Testis (tissue), 3 donors: ENCODE results near the gene FHDC1. TPM values are rescaled to one million over a fixed set of nuclear protein-coding genes. Genes with fewer than 3 reads are reported as not detected.

Source experiments
- DNase-seq: peaks from one replicate; pipeline ENCODE4 v3.0.0-alpha.2; 2019
- H3K27ac ChIP-seq, 2 donors: fragments of 200-600 bp; sonication (generic); one replicate each; pipeline ENCODE4 v1.5.1; 2019
- H3K27me3 ChIP-seq: fragments of 200-600 bp; sonication (generic); one replicate; pipeline ENCODE4 v1.5.1; 2019
- H3K36me3 ChIP-seq: fragments of 200-600 bp; sonication (generic); one replicate; pipeline ENCODE4 v1.5.1; 2017; ENCODE audit warnings: low read depth; ENCODE audit errors: missing control alignments
- H3K4me1 ChIP-seq: fragments of 200-600 bp; sonication (generic); one replicate; pipeline ENCODE4 v1.5.1; 2019
- H3K4me3 ChIP-seq, 2 donors: fragments of 200-600 bp; sonication (generic); one replicate each; pipeline ENCODE4 v1.5.1; 2017 to 2019
- H3K9me3 ChIP-seq: fragments of 200-600 bp; sonication (generic); one replicate; pipeline ENCODE4 v1.5.1; 2017
- POLR2A ChIP-seq: fragments of 450-650 bp; IDR thresholded peaks from one replicate; pipeline ENCODE4 v1.6.1; 2017; ENCODE audit warnings: antibody characterized with exemption, mild to moderate bottlenecking, moderate library complexity
- WGBS, 2 donors: methylation state at CpG; one replicate each; pipeline ENCODE4 v1.1.5; 2018; 5-methylcytosine and 5-hydroxymethylcytosine counted together
- intact Hi-C: fragments of 100-400 bp; cut with DNase I; formaldehyde crosslinking; loops from one replicate; pipeline ENCODE4 v1.15.1; 2023; ENCODE audit warnings: low total_unique reads
- polyA plus RNA-seq: library from polyadenylated mRNA; stranded (reverse); fragments of 350-450 nt; fragmentation: Illumina TruSeq; extraction: RNeasy Lipid Tissue Mini Kit (QIAGEN cat#74804); gene quantifications from one replicate; pipeline ENCODE4 v1.2.3, GENCODE V29; 2014; ENCODE audit warnings: low read depth, low replicate concordance; ENCODE audit not compliant: insufficient read depth
- total RNA-seq, 2 donors: library from RNA; depleted of rRNA; stranded (reverse); fragments of >200 nt; gene quantifications; one replicate each; pipeline ENCODE4 v1.2.3, GENCODE V29; 2016
- TF ChIP-seq, protein P1 (sequence below), 3 experiments: fragments of 450-650 bp in 2 of 3; fragments of 200-600 bp in 1 of 3; sonication (generic) in 1 of 3; IDR thresholded peaks; one replicate each; pipeline ENCODE4 v1.5.1; 2016 to 2019; ENCODE audit warnings: antibody characterized with exemption in 3 of 3, mild to moderate bottlenecking in 2 of 3, moderate library complexity in 1 of 3

The FHDC1 gene
- total and polyA plus RNA-seq, 3 donors from 2014 or later, result 2.9 to 4.2 (median 3.8) TPM

DNA sequence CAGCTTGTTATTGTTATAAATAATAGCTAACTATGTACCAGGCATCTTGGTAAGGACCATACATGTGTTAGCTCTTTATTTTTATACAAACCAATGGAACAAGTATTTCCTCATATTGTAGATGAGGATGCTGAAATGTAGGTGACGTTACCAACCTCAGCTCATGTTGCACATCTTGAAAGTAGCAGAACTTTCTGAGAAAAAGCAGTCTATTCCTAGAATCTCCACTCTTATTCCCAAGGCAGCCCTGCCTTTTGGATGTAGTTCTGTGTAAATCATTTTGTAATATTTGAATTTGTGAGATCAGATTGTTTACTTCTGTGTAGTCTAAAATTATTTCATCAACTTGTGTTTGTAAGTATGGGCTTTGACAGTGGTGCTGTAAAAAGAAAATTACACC is 5.3 kb downstream of the FHDC1 start:
- Histone ChIP-seq H3K27me3 (no peaks in the 10 kb centered on the region), H3K4me1 (peaks cover 5% of the 10 kb centered on the region), H3K4me3 (no peak overlapping the region), H3K9me3 (no peaks in the 10 kb centered on the region), H3K36me3 (no peaks in the 10 kb centered on the region), H3K27ac (no peak overlapping the region)
- 80 to 84% methylated on average over 1 of the region's 1 CpG for WGBS, 2 donors
- TF ChIP-seq, protein P1, sequence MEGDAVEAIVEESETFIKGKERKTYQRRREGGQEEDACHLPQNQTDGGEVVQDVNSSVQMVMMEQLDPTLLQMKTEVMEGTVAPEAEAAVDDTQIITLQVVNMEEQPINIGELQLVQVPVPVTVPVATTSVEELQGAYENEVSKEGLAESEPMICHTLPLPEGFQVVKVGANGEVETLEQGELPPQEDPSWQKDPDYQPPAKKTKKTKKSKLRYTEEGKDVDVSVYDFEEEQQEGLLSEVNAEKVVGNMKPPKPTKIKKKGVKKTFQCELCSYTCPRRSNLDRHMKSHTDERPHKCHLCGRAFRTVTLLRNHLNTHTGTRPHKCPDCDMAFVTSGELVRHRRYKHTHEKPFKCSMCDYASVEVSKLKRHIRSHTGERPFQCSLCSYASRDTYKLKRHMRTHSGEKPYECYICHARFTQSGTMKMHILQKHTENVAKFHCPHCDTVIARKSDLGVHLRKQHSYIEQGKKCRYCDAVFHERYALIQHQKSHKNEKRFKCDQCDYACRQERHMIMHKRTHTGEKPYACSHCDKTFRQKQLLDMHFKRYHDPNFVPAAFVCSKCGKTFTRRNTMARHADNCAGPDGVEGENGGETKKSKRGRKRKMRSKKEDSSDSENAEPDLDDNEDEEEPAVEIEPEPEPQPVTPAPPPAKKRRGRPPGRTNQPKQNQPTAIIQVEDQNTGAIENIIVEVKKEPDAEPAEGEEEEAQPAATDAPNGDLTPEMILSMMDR (IDR thresholded peaks at IDR 0.05), result no peak
- no peak for TF ChIP-seq POLR2A
- DNase-seq, result no peak
- intact Hi-C loops, result no loop called here

- Histone ChIP-seq H3K36me3 (no peaks in the 10 kb centered on the region), H3K27me3 (no peaks in the 10 kb centered on the region), H3K27ac (no peak overlapping the region), H3K9me3 (no peaks in the 10 kb centered on the region), H3K4me3 (no peak overlapping the region), H3K4me1 (peaks cover 5% of the 10 kb centered on the region)
- TF ChIP-seq, protein P1 (IDR thresholded peaks at IDR 0.05), result no peak
- no peak for TF ChIP-seq POLR2A
- DNase-seq, result no peak
- intact Hi-C loops, result no loop called here
- WGBS, 2 donors, result 77 to 81% methylated on average over 2 of the region's 2 CpGs
Observed at GRCh38 chr4:152942346-152942745, 6.2 kb downstream of the FHDC1 start.

GRCh38 chr4:152943672-152944071 is 7.5 kb downstream of the FHDC1 start:
- no peak for DNase-seq
- 70 to 73% methylated on average over 6 of the region's 6 CpGs for WGBS, 2 donors
- TF ChIP-seq, protein P1 (IDR thresholded peaks at IDR 0.05), result no peak
- no peak for TF ChIP-seq POLR2A
- Histone ChIP-seq H3K4me3 (no peak overlapping the region), H3K27ac (no peak overlapping the region), H3K27me3 (no peaks in the 10 kb centered on the region), H3K4me1 (peaks cover 5% of the 10 kb centered on the region), H3K36me3 (no peaks in the 10 kb centered on the region), H3K9me3 (no peaks in the 10 kb centered on the region)
- intact Hi-C loops, result no loop called here

- Histone ChIP-seq H3K27me3 (no peaks in the 10 kb centered on the region), H3K36me3 (no peaks in the 10 kb centered on the region), H3K4me1 (peaks cover 5% of the 10 kb centered on the region), H3K27ac (no peak overlapping the region), H3K9me3 (no peaks in the 10 kb centered on the region), H3K4me3 (no peak overlapping the region)
- WGBS, 2 donors, result 82 to 84% methylated on average over 4 of the region's 4 CpGs
- intact Hi-C loops, result no loop called here
- TF ChIP-seq, protein P1 (IDR thresholded peaks at IDR 0.05), result no peak
- TF ChIP-seq POLR2A, result no peak
- no peak for DNase-seq
Observed at GRCh38 chr4:152944666-152945320, 8.7 kb downstream of the FHDC1 start.

- Histone ChIP-seq H3K4me1 (peaks cover 5% of the 10 kb centered on the region), H3K9me3 (no peaks in the 10 kb centered on the region), H3K4me3 (no peak overlapping the region), H3K36me3 (no peaks in the 10 kb centered on the region), H3K27me3 (no peaks in the 10 kb centered on the region), H3K27ac (no peak overlapping the region)
- DNase-seq, result no peak
- no peak for TF ChIP-seq POLR2A
- TF ChIP-seq, protein P1 (IDR thresholded peaks at IDR 0.05), result no peak
- intact Hi-C loops, result no loop called here
- 95 to 96% methylated on average over 9 of the region's 9 CpGs for WGBS, 2 donors
Observed at GRCh38 chr4:152945639-152946038, 9.5 kb downstream of the FHDC1 start.
